HG02588 (cell line): ENCODE data around the gene CCDC197.

Experiments used
- ATAC-seq: cut with Tn5 transposase; IDR thresholded peaks from one replicate; pipeline ENCODE4 v1.9.1; 2021; ENCODE audit warnings: mild to moderate bottlenecking, moderate library complexity; ENCODE audit not compliant: unreplicated experiment

The CCDC197 gene

DNA sequence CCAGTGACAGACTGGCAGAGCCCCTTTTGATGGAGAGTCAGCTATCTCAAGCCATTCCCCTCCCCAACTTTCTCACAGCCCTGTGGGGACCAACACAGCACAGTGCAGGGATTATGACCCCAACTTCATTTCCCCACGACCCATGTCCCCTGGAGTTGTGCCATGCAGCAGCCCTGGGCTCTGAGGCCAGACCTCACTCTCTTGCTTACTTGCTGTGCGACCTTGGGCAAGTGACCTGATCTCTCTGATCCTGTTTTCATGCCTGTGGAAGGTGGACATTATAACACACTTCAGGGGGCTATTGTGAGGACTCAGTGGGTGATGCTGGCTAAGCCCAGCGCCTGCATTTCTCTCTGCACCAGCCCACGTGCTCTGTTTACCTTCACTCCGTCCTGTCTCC lies 43.1 kb downstream of the CCDC197 start:
- no peak for ATAC-seq

DNA sequence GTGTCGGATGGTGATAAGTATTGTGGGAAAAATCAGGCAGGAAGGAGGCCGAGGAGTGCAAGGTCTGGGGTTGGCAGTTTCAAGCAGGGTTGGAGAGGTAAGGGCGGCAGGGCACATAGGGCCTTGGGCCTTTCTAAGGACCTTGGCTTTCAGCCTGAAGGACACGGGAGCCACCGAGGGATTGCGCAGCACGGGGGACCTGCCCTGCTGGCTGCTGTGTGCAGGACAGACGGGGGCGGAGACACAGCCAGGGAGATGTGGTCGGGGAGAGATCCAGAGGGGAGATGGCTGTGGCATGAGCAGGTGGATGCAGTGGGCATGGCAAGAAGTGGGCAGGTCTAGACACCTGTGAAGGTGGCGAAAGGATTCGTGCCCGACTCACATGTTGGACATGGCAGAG lies 43.7 kb downstream of the CCDC197 start:
- ATAC-seq: no peak

DNA sequence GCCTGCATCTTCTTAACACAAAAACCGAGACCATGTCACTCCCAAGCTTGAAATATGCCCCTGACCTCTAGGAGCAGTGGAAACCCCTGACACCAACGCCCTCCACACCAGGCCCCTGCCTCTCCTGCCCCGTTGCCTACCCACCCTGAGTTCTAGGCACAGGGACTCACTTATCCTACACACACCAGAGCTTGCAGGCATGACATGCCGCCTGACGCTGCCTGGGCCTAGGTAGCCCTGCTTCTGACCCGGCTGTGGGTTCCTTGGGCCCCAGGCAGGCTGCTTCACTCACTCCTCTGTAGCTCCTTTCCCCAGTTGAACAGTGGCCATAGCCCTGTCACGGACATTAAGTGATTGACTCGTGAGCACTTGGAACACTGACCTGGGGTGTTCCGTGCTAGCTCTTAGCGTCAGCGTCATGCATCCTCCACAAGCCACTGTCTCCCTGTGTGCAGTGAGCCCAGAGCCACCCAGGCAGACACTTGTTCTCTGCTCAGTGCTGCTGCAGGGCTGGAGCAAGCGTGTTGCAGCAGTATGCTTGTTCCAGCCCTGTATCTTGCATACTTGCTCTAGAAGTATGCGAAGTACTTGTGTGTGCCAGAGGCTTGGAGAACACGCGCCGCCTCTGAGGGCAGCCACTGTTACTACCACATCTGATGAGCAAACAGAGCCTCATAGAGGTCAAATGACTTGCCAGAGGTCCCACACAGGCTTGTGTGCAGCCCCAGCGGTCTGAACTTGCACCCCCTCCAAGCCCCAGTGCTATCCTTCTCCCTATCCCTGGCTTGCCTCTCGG lies 44.6 kb downstream of the CCDC197 start:
- ATAC-seq: no peak

DNA sequence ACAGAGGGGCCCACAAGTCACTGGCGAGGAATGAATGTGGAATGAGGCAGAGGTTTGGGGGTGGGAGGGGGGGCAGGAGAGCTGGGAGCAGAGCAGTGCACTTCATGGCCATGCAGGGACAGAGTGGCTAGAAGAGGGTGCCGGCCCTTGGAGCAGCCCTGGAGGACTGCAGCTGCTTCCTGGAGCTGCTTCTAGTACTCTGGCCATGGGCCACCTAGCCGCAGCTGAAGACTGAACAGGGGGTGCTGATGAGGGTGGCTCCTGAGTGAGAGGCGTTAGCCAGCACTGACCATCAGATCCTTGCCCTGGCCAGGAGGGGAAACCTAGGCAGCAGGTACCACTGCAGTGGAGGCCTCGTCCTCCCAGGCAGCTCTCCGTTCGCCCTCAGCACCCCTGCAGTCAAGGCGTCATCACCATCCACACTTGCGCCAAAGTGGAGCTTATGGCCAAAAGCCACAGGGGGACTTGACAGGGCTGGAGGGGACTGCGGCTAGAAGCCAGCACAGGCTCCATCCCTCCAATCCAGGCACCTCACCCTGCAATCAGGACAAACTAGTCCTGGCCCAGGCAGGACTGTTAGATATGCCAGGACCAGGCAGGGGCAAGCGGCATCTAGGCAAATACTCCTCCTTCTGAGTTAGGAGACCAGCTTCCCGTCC lies 45.5 kb downstream of the CCDC197 start:
- ATAC-seq: no peak

- no peak for ATAC-seq
Observed at GRCh38 chr14:94043111-94043755, 46.1 kb downstream of the CCDC197 start.

GRCh38 chr14:94043756-94044475 lies 46.8 kb downstream of the CCDC197 start:
- no peak for ATAC-seq

- no peak for ATAC-seq
Observed at GRCh38 chr14:94044476-94045091, 47.5 kb downstream of the CCDC197 start.

DNA sequence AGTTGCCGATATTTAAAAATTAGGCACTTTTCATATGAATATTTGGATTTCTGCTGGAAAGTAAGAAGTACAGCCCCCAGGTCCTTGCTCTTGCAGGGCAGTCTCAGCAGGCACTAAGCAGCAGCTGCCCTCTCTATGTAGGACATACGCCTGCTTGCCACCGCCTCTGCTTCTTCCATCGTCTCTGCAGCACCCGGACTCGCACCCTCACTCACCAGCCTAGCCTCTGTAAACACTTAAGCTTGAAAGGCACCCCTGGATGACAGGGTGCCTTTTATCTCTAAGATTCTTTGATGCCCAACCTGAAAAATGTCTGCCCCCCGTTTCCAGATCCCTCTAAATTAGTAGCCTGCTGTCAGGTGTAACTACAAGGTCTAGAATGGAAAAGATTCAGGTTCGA lies 48.0 kb downstream of the CCDC197 start:
- ATAC-seq: no peak

- no peak for ATAC-seq
Observed at GRCh38 chr14:94045563-94046345, 48.7 kb downstream of the CCDC197 start.

- no peak for ATAC-seq
Observed at GRCh38 chr14:94046696-94047250, 49.7 kb downstream of the CCDC197 start.

GRCh38 chr14:94047581-94047980 lies 50.5 kb downstream of the CCDC197 start:
- ATAC-seq: no peak

DNA sequence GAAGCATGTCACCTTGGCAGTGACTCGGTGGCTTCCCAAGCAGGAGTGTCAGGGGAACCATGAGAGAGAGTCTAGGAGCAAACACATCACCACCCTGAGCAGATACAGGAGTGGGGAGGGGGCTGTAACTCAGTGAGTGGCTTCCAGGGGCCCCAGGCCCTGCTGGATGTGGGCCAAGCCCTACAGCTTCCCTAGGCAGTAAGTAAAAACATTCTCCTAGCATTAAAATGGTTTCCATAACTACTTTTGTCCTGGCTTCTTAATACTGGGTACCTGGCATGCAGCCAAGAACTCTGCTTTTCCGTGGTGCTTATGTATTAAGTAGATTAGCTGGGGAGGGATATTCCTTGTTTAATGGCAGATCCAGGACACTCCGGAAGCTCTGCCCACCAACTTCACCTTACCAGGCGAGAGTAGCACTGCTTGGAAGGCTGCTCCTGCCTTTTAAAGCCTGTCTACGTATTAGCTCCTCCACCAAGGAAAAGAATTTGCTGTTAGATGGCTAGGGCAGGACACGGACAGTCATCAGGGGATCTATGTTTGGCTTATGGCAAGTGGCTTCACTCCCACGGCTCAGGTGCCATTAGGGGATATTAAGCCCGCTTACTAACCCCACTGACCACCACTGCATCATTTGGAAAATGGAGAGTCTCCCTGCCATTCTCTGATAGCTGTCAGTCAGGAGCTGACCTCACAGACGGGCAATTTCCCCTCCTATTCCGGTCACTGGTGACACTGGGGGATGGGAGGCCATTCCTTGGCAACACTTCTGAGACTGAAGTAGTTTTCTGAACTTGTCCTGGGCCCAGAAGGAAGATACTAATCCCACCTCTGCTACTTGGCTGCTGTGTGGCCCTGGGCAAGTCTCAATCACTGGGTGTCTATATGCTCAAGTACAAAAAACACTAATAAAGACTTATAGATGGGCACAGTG lies 51.9 kb downstream of the CCDC197 start:
- no peak for ATAC-seq

- ATAC-seq: no peak
Observed at GRCh38 chr14:94049625-94050023, 52.5 kb downstream of the CCDC197 start.

- no peak for ATAC-seq
Observed at GRCh38 chr14:94050231-94050880, 53.3 kb downstream of the CCDC197 start.

DNA sequence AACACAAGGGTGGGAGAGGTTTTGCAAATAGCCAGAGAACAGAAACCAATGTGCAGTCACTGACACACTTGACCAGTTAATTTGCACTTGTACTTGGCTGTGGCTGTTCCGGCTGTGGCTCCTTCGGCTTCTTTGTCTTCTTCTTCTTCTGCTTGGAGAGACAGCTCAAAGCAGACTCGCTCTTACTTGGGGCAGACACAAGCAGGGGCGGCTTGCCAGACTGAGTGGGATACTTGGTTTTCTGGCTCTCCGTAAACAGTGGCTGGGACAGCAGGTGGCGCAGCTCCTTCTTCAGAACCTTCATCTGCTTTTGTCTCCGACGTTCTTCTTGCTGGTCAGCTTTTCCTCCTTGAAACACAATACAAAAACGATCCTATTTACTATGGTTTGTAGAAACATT lies 54.0 kb downstream of the CCDC197 start:
- no peak for ATAC-seq

DNA sequence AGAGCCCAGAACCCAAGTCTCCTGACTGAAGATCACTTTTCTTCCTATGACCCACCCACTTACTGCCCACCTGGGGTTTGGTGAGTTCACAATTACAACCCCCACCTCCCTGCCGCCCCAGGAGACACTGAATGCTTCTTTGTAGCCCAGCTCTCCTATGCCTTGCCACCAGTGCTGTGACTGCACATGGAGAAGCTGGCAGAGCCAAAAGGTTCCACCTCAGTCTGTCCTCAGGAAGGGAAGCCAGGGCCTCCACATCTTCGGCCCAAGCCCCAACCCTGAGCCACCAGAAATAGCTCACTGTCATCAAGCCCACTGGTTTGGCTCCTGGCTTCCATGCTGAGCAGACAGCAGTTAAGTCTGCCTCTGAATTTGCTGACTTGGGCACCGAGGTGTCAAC lies 54.7 kb downstream of the CCDC197 start:
- ATAC-seq: no peak

- no peak for ATAC-seq
Observed at GRCh38 chr14:94052199-94052598, 55.1 kb downstream of the CCDC197 start.

GRCh38 chr14:94052662-94053061 lies 55.6 kb downstream of the CCDC197 start:
- no peak for ATAC-seq
